ENCODE measurements around the gene ACTL8. TPM values are rescaled to one million over a fixed set of nuclear protein-coding genes. Genes with fewer than 3 reads are reported as not detected.

The ACTL8 gene
- total RNA-seq, 3 donors from 2014 or later = not detected

DNA sequence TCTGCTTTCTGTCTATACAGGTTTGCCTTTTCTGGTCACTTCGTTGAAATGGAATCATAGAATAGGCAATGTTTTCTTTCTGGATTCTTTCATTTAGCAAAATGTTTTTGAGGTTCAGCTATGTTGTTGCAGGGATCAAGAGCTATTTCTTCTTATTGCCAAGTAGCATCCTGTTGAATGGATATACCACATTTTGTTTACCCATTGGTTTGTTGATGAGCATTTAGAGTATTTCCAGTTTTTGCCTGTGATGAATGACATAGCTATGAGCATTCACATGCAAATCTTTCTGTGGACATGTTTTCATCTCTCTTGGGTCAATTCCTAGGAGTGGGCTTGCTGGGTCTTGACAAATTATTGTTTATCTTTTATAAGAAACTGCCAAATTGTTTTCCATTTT, 115.5 kb downstream of the ACTL8 start:
- Histone ChIP-seq H3K36me3 (no peaks in the 10 kb centered on the region), H3K27me3 (no peaks in the 10 kb centered on the region), H3K4me1 (no peaks in the 10 kb centered on the region), H3K9me3 (no peaks in the 10 kb centered on the region), H3K27ac (no peak overlapping the region), H3K4me3 (no peak overlapping the region)
- no peak for DNase-seq (ENCODE audit: low spot score in 2 of 2)
- intact Hi-C loops (cut with DNase I; ENCODE audit: low total_unique reads) = no loop called here
- no peak for TF ChIP-seq POLR2AphosphoS5 (IDR thresholded peaks at IDR 0.05)

DNA sequence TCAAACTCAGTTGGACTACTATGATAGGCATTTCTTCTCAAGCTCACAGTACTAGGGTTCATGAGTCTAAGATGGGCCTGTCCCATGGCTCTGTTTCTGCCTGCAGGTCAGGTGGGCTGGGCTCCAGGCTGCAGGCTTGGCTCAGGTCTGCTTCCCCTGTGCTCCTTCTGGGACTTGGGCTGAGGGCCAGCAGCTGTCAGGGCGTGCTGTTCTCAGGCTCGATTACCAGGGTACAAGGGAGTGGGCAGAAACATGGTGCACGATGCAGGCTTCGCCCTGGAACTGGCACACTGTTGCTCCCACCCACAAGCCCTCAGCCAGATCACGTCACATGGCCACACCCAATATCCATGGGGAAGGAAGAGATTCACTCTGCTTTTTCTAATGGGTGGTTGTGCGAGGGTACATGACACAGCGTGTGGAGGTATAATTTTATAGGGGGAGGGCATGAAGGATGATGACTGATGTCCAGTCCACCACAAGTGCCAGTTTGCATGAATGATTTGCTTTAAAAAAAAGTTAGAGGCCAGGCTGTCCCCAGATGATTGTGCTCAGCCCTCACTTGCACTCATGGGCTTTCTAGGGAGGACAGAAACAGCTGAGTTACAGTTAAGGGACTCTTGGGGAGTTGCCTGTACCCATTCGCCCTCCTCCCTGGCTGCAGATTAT, 118.0 kb downstream of the ACTL8 start:
- no peaks in the 10 kb centered on the region for H3K27me3 ChIP-seq
- no peak overlapping the region for H3K4me3 ChIP-seq
- TF ChIP-seq POLR2AphosphoS5 (IDR thresholded peaks at IDR 0.05) = no peak
- TF ChIP-seq, protein P1, sequence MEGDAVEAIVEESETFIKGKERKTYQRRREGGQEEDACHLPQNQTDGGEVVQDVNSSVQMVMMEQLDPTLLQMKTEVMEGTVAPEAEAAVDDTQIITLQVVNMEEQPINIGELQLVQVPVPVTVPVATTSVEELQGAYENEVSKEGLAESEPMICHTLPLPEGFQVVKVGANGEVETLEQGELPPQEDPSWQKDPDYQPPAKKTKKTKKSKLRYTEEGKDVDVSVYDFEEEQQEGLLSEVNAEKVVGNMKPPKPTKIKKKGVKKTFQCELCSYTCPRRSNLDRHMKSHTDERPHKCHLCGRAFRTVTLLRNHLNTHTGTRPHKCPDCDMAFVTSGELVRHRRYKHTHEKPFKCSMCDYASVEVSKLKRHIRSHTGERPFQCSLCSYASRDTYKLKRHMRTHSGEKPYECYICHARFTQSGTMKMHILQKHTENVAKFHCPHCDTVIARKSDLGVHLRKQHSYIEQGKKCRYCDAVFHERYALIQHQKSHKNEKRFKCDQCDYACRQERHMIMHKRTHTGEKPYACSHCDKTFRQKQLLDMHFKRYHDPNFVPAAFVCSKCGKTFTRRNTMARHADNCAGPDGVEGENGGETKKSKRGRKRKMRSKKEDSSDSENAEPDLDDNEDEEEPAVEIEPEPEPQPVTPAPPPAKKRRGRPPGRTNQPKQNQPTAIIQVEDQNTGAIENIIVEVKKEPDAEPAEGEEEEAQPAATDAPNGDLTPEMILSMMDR (IDR thresholded peaks at IDR 0.05) = no peak
- TF ChIP-seq POLR2A (IDR thresholded peaks at IDR 0.05) = no peak
- intact Hi-C loops (cut with DNase I; ENCODE audit: low total_unique reads) = no loop called here
- no peaks in the 10 kb centered on the region for H3K9me3 ChIP-seq
- H3K27ac ChIP-seq = no peak overlapping the region
- H3K4me1 ChIP-seq = no peaks in the 10 kb centered on the region
- no peak for DNase-seq (ENCODE audit: low spot score in 2 of 2)
- H3K36me3 ChIP-seq = no peaks in the 10 kb centered on the region

DNA sequence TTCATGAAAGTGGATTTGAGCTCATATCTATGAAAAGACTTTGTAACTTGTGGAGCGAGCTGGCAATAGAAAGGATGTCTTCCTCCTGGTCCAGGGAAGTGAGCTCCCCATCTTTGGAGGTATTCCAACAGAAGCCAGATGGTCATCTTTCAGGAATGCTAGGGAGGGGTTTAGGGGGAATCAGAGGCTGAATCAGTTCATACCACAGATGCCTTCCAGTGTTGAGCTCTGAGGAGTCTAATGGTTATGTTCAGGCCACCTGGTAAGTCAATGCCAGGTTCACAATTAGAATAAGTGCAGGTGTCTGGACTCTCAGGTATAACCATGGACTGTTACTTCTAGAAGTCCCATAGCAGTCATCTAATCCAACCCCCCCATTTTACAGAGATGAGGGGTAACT, 119.1 kb downstream of the ACTL8 start:
- Histone ChIP-seq H3K4me3 (no peak overlapping the region), H3K27me3 (no peaks in the 10 kb centered on the region), H3K9me3 (no peaks in the 10 kb centered on the region), H3K27ac (no peak overlapping the region), H3K4me1 (no peaks in the 10 kb centered on the region), H3K36me3 (no peaks in the 10 kb centered on the region)
- intact Hi-C loops (cut with DNase I; ENCODE audit: low total_unique reads) = no loop called here
- no peak for DNase-seq (ENCODE audit: low spot score in 2 of 2)
- TF ChIP-seq, protein P1 (IDR thresholded peaks at IDR 0.05) = no peak
- TF ChIP-seq POLR2AphosphoS5 (IDR thresholded peaks at IDR 0.05) (no peak), POLR2A (IDR thresholded peaks at IDR 0.05) (no peak)

DNA sequence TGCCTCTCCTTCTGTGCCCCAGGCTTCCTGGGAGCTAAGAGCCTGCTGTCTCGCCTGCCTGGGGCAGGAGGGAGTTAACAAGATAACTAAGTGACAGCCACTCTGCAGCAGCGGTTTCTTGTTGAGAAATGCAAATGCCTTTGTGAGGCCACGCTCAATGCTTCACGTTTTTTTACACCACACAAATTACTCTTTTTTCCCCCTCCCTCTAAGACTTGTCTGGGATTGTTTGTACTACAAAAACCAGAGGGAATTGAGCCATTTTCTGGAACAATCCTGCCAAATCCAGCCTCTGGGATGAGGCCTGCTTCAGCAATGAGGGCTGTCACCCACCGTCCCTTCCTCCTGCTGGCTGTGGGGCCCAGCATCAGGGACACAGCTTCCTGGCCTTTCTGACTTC, 119.6 kb downstream of the ACTL8 start:
- TF ChIP-seq POLR2A (IDR thresholded peaks at IDR 0.05) (no peak), POLR2AphosphoS5 (IDR thresholded peaks at IDR 0.05) (no peak)
- TF ChIP-seq, protein P1 (IDR thresholded peaks at IDR 0.05) = no peak
- Histone ChIP-seq H3K36me3 (no peaks in the 10 kb centered on the region), H3K9me3 (no peaks in the 10 kb centered on the region), H3K4me1 (no peaks in the 10 kb centered on the region), H3K27me3 (no peaks in the 10 kb centered on the region), H3K4me3 (no peak overlapping the region), H3K27ac (no peak overlapping the region)
- no peak for DNase-seq (ENCODE audit: low spot score in 2 of 2)
- intact Hi-C loops (cut with DNase I; ENCODE audit: low total_unique reads) = no loop called here

DNA sequence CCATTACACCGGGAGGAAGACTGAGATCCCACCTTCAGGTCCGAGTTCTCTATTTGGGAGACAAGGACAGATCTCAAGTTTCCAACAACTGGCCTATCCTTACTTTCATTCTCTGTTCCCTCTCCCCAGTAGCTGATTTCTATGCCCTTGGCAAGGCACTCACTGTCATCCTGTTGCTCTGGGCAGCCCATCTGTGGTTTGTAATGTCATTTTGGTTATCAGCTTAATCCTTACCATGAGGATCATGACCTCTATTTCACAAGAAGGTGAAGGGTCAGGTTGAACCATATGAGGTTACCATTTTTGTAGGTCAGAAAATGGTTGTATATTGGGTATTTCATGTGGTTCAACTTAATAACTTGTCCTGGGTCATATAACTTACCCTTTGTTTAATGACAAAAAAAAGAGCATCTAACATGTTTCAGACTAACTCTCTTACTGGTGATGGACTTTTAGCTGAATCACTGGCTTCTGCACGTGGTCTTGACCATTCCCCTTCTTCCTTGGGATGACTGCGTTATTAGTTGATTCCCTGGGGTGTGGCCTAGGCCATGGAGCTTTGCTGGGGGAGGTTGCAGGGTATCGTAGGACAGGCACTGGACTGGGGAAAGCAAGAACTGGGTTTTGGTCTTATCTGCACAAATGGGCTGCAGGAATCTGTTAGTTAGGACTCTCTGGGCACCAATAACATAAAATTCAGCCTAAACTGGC, 120.2 kb downstream of the ACTL8 start:
- H3K36me3 ChIP-seq = no peaks in the 10 kb centered on the region
- TF ChIP-seq POLR2AphosphoS5 (IDR thresholded peaks at IDR 0.05) (no peak), POLR2A (IDR thresholded peaks at IDR 0.05) (no peak)
- TF ChIP-seq, protein P1 (IDR thresholded peaks at IDR 0.05) = no peak
- H3K4me3 ChIP-seq = no peak overlapping the region
- no peaks in the 10 kb centered on the region for H3K27me3 ChIP-seq
- intact Hi-C loops (cut with DNase I; ENCODE audit: low total_unique reads) = no loop called here
- H3K27ac ChIP-seq = no peak overlapping the region
- H3K4me1 ChIP-seq = no peaks in the 10 kb centered on the region
- H3K9me3 ChIP-seq = no peaks in the 10 kb centered on the region
- DNase-seq (ENCODE audit: low spot score in 2 of 2) = no peak
